ENCODE data around the gene CKMT2. TPM values are rescaled to one million over a fixed set of nuclear protein-coding genes. Genes with fewer than 3 reads are reported as not detected.

The CKMT2 gene
- polyA plus RNA-seq, 1 experiment = 0.11 TPM

DNA sequence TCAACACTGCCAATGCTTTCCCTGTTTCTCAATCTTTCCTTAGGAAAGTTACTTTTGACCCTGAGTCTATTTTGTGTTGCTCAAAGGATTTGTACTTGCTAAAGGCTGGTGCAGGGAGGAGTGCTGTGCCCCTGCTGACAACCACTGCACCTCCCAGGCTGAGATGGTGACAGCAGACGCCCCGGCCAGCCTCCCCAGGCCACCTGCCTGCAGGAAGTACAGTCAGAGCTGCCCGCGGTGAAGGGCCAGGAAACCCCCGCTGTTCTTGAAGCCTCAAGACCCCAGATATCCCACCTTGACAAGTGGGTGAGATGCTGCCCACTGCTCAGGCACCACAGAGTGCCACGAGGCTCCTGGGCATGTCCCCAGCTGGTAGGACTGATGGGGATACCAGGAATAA lies 44.2 kb upstream of the CKMT2 start:
- H3K4me3 ChIP-seq (ENCODE audit: low read depth, low read length) = no peak overlapping the region
- no peaks in the 10 kb centered on the region for H3K27me3 ChIP-seq (ENCODE audit: control insufficient read depth, insufficient read depth, low read length)
- H3K27ac ChIP-seq (ENCODE audit: low read depth, low read length) = no peak overlapping the region
- DNase-seq (ENCODE audit: low read depth, low spot score) = no peak
- H3K9me3 ChIP-seq (ENCODE audit: control insufficient read depth, insufficient read depth, low read length) = no peaks in the 10 kb centered on the region
- ChIA-PET POLR2A (no interaction called here), CTCF (interaction anchor here (0.7 to 1.5 kb wide), 3 partner anchors 23 to 517 kb away, joined by 3 to 5 read pairs (median 4); no protein-coding TSS in a partner anchor)
- TF ChIP-seq, protein P1, sequence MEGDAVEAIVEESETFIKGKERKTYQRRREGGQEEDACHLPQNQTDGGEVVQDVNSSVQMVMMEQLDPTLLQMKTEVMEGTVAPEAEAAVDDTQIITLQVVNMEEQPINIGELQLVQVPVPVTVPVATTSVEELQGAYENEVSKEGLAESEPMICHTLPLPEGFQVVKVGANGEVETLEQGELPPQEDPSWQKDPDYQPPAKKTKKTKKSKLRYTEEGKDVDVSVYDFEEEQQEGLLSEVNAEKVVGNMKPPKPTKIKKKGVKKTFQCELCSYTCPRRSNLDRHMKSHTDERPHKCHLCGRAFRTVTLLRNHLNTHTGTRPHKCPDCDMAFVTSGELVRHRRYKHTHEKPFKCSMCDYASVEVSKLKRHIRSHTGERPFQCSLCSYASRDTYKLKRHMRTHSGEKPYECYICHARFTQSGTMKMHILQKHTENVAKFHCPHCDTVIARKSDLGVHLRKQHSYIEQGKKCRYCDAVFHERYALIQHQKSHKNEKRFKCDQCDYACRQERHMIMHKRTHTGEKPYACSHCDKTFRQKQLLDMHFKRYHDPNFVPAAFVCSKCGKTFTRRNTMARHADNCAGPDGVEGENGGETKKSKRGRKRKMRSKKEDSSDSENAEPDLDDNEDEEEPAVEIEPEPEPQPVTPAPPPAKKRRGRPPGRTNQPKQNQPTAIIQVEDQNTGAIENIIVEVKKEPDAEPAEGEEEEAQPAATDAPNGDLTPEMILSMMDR (IDR thresholded peaks at IDR 0.05; ENCODE audit: low read depth, low read length) = no peak

DNA sequence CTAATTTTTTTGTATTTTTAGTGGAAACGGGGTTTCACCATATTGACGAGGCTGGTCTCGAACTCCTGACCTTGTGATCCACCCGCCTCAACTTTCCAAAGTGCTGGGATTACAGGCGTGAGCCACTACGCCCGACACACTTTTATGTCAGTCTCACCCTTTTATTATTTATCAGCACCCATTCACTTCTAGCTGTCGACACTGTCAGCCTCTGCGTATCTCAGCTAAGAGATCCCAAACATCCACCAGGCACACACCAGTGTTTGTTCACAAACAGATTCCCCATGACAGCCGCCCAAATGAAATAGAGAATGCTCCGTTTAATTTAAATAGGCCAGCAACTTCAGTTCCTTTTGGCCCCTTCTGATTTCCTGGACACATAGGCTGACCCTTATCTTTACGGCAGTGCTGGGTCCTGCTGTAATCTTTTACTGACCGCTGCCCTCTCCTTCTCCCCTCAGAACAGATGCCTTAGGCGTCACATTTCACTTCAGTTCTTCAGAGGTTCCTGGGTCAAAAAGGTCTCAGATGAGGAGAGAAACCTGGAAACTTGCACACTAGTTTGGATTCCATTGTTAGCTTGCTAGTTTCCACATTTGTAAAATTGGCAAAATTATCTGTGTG lies 43.1 kb upstream of the CKMT2 start:
- Histone ChIP-seq H3K9me3 (ENCODE audit: control insufficient read depth, insufficient read depth, low read length) (no peaks in the 10 kb centered on the region), H3K27ac (ENCODE audit: low read depth, low read length) (no peak overlapping the region), H3K4me3 (ENCODE audit: low read depth, low read length) (no peak overlapping the region), H3K27me3 (ENCODE audit: control insufficient read depth, insufficient read depth, low read length) (no peaks in the 10 kb centered on the region)
- ChIA-PET CTCF (interaction anchor here (0.7 to 3.0 kb wide), 4 partner anchors 107 to 518 kb away, joined by 3 to 12 read pairs (median 5); no protein-coding TSS in a partner anchor), POLR2A (no interaction called here)
- no peak for DNase-seq (ENCODE audit: low read depth, low spot score)
- TF ChIP-seq, protein P1 (IDR thresholded peaks at IDR 0.05; ENCODE audit: low read depth, low read length) = no peak

DNA sequence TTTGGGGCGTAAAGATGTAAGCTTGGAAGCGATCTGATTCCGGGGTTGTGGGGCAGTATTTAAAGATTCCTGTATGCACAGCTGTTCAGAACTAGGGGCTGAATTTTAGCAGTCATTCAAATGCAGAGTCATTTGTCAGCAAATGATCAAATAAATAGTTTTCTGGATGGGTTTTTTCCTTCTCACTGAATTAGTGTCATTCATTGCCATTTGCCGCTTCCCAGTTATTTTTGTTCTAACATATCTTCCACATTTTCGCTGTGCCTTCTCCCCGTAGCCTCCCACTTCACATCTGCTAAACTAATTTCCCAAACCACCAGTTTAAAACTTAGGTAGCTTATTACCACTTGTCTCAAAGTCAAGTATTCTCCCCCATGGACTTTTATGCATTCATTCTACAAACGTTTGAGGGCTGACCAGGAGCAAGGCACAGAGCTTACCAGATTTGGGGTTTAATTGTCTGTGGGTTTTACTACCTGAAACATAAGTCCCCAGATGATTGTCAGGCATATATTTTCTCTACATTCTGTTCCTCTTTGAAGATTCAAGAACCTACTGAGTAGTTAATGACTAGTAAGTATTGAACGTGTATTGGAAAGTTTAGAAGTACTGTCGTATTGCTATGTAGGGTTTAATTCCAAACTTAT lies 41.3 kb upstream of the CKMT2 start:
- ChIA-PET POLR2A (no interaction called here), CTCF (interaction anchor here (0.6 to 3.9 kb wide), 4 partner anchors 14 to 504 kb away, joined by 3 to 57 read pairs (median 10); no protein-coding TSS in a partner anchor)
- H3K27ac ChIP-seq (ENCODE audit: low read depth, low read length) = no peak overlapping the region
- H3K4me3 ChIP-seq (ENCODE audit: low read depth, low read length) = no peak overlapping the region
- TF ChIP-seq, protein P1 (IDR thresholded peaks at IDR 0.05; ENCODE audit: low read depth, low read length) = no peak
- H3K9me3 ChIP-seq (ENCODE audit: control insufficient read depth, insufficient read depth, low read length) = no peaks in the 10 kb centered on the region
- DNase-seq (ENCODE audit: low read depth, low spot score) = no peak
- H3K27me3 ChIP-seq (ENCODE audit: control insufficient read depth, insufficient read depth, low read length) = no peaks in the 10 kb centered on the region

DNA sequence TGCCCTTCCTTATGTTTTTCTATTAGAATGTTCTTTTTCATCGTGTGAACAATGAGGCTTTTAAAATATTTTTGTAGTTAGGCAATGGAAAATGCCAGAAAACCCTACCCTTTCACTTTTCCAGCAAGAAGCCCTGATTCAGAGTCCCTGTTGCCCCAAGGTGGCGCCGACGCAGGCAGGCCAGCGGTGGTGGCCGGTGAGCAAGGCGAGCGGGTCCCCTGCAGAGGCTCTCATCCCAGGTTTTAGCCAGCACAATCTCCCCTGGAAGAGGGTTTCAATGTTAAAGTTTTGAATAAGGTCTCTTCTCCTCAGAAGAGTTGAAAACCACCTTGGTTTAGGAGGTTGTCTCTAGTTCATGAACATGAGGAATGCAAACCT lies 40.8 kb upstream of the CKMT2 start:
- Histone ChIP-seq H3K9me3 (ENCODE audit: control insufficient read depth, insufficient read depth, low read length) (no peaks in the 10 kb centered on the region), H3K27ac (ENCODE audit: low read depth, low read length) (no peak overlapping the region), H3K27me3 (ENCODE audit: control insufficient read depth, insufficient read depth, low read length) (no peaks in the 10 kb centered on the region), H3K4me3 (ENCODE audit: low read depth, low read length) (no peak overlapping the region)
- CTCF ChIA-PET = interaction anchor here (0.9 to 3.9 kb wide), 5 partner anchors 10 to 505 kb away, joined by 3 to 57 read pairs (median 7); no protein-coding TSS in a partner anchor
- no peak for DNase-seq (ENCODE audit: low read depth, low spot score)
- POLR2A ChIA-PET = no interaction called here
- TF ChIP-seq, protein P1 (IDR thresholded peaks at IDR 0.05; ENCODE audit: low read depth, low read length) = no peak
